ENCODE results near the gene PDCL2. TPM values are rescaled to one million over a fixed set of nuclear protein-coding genes. Genes with fewer than 3 reads are reported as not detected.
A peak's percentile ranks its signal among the peaks of the same experiment; 100 is the strongest.

The PDCL2 gene
- total and polyA plus RNA-seq, 9 of the 15 experiments (the other 6 are each of a cell fraction or from before 2014, with no cell fraction given) = 0.62 to 2.5 (median 1.2) TPM

- TF ChIP-seq MGA (IDR thresholded peaks at IDR 0.05) (peak; percentile 30; the same call in 1 of the 2 replicates), SMARCB1 (IDR thresholded peaks at IDR 0.05; ENCODE audit: insufficient read length, low read depth) (no peak), MYC (IDR thresholded peaks at IDR 0.05; ENCODE audit: low read depth, low read length) (peak; percentile 26; the same call in 1 of the 2 replicates), MYC (CRISPR knock-in tag; IDR thresholded peaks at IDR 0.05; ENCODE audit: borderline replicate concordance, low read depth) (no peak), CHD1 (IDR thresholded peaks at IDR 0.05; ENCODE audit: low read length) (peak; percentile 22), IRF9 (tag; IDR thresholded peaks at IDR 0.05) (no peak)
These were observed 44.6 kb downstream of the PDCL2 start (continued) for GRCh38 chr4:55547466-55547770.

Measured in K562 (cell line).